HepG2 (cell line): ENCODE measurements around the gene MEPE. TPM values are rescaled to one million over a fixed set of nuclear protein-coding genes. Genes with fewer than 3 reads are reported as not detected.

Experiments
- CEBPG ChIP-seq: IDR thresholded peaks from 2 replicates; pipeline ENCODE4 v1.6.1; 2016
- CHD2 ChIP-seq: IDR thresholded peaks from 2 replicates; pipeline ENCODE4 v1.6.1; 2011; ENCODE audit warnings: low read depth, low read length, improper control_type of control experiment
- FIP1L1 ChIP-seq: fragments of 200-400 bp; formaldehyde crosslinking; IDR thresholded peaks from 2 replicates; pipeline ENCODE4 v1.6.1; 2018; ENCODE audit warnings: low read depth, mild to moderate bottlenecking, low read length, moderate library complexity, borderline replicate concordance; ENCODE audit not compliant: insufficient read depth
- HOXA3 ChIP-seq: sonication (generic); formaldehyde crosslinking; IDR thresholded peaks from 2 replicates; pipeline ENCODE4 v1.5.0; 2020; ENCODE audit warnings: missing genetic modification reagents
- KDM3A ChIP-seq: IDR thresholded peaks from 2 replicates; pipeline ENCODE4 v1.6.1; 2018; ENCODE audit warnings: low read depth, missing compliant biosample characterization
- MAFK ChIP-seq, 2 experiments: IDR thresholded peaks in 1 of 2; conservative IDR thresholded peaks in 1 of 2; 2 replicates each; pipeline ENCODE4 v1.6.1; 2011; ENCODE audit warnings: improper control_type of control experiment in 2 of 2, low read length in 2 of 2
- MEF2D ChIP-seq: sonication (generic); formaldehyde crosslinking; IDR thresholded peaks from 2 replicates; pipeline ENCODE4 v1.5.1; 2020; ENCODE audit warnings: mild to moderate bottlenecking, missing genetic modification reagents
- PTBP1 ChIP-seq: fragments of 200-400 bp; formaldehyde crosslinking; IDR thresholded peaks from 2 replicates; pipeline ENCODE4 v1.6.1; 2018; ENCODE audit warnings: low read length, low read depth; ENCODE audit not compliant: poor library complexity, severe bottlenecking
- RARG ChIP-seq: sonication (generic); formaldehyde crosslinking; IDR thresholded peaks from 2 replicates; pipeline ENCODE4 v1.4.0; 2020; ENCODE audit warnings: low read depth, mild to moderate bottlenecking, missing genetic modification reagents
- YY1 ChIP-seq: IDR thresholded peaks from 2 replicates; pipeline ENCODE4 v1.6.1; 2011; ENCODE audit warnings: low read length, low read depth, moderate library complexity, mild to moderate bottlenecking; ENCODE audit not compliant: insufficient read depth, insufficient replicate concordance
- ZFP62 ChIP-seq: sonication (generic); formaldehyde crosslinking; IDR thresholded peaks from 2 replicates; pipeline ENCODE4 v1.4.0; 2020; ENCODE audit warnings: missing genetic modification reagents
- ZNF451 ChIP-seq: sonication (generic); formaldehyde crosslinking; IDR thresholded peaks from 2 replicates; pipeline ENCODE4 v1.5.0; 2020; ENCODE audit warnings: mild to moderate bottlenecking, missing genetic modification reagents
- ZNF616 ChIP-seq: sonication (generic); formaldehyde crosslinking; IDR thresholded peaks from 2 replicates; pipeline ENCODE4 v1.5.0; 2020; ENCODE audit warnings: low read depth, mild to moderate bottlenecking, missing genetic modification reagents
- ZNF660 ChIP-seq: sonication (generic); formaldehyde crosslinking; IDR thresholded peaks from 2 replicates; pipeline ENCODE4 v1.5.1; 2020; ENCODE audit warnings: mild to moderate bottlenecking, low read depth, missing genetic modification reagents, borderline replicate concordance
- polyA plus RNA-seq, 8 experiments: library from polyadenylated mRNA; depleted of rRNA in 3 of 8; stranded (reverse) in 7 of 8; unstranded in 1 of 8; fragments of >200 nt; fragmentation: Illumina TruSeq in 4 of 8; extraction: Trizol in 4 of 8; gene quantifications; 2 replicates each; pipeline versions ENCODE4 v1.2.1 to v1.2.3, GENCODE V29; 2011 to 2016; ENCODE audit warnings: low read depth in 4 of 8, missing spikeins in 1 of 8, mixed read lengths in 1 of 8; ENCODE audit not compliant: insufficient read depth in 1 of 8
- total RNA-seq, 5 experiments: library from RNA; depleted of rRNA; stranded (reverse); fragments of >200 nt; fragmentation: Illumina TruSeq; extraction: Trizol; gene quantifications; 2 replicates each; pipeline ENCODE4 v1.2.3, GENCODE V29; 2016; ENCODE audit warnings: low read depth in 1 of 5
- TF ChIP-seq, protein P1 (sequence below), 2 experiments: sonication (generic) in 1 of 2; formaldehyde crosslinking in 1 of 2; IDR thresholded peaks; 2 replicates each; pipeline versions ENCODE4 v1.6.1 to v1.9.0; 2014 to 2022; ENCODE audit warnings: antibody characterized with exemption in 1 of 2, borderline replicate concordance in 1 of 2, inconsistent platforms in 1 of 2, low read depth in 1 of 2, missing genetic modification reagents in 1 of 2
- TF ChIP-seq, protein P2 (sequence below): sonication (generic); formaldehyde crosslinking; IDR thresholded peaks from 2 replicates; pipeline ENCODE4 v1.5.0; 2020; ENCODE audit warnings: missing genetic modification reagents
- TF ChIP-seq, protein P3 (sequence below): IDR thresholded peaks from 2 replicates; pipeline ENCODE4 v1.6.1; 2018; ENCODE audit warnings: missing genetic modification reagents, mild to moderate bottlenecking, missing compliant biosample characterization
- TF ChIP-seq, protein P4 (sequence below): sonication (generic); formaldehyde crosslinking; IDR thresholded peaks from 2 replicates; pipeline ENCODE4 v1.8.0; 2023; ENCODE audit warnings: mild to moderate bottlenecking, missing genetic modification reagents

MEPE gene
- total and polyA plus RNA-seq, 2 of the 13 experiments (the other 11 are each of a cell fraction or from before 2014, with no cell fraction given): 0.04 TPM; not detected in 1

DNA sequence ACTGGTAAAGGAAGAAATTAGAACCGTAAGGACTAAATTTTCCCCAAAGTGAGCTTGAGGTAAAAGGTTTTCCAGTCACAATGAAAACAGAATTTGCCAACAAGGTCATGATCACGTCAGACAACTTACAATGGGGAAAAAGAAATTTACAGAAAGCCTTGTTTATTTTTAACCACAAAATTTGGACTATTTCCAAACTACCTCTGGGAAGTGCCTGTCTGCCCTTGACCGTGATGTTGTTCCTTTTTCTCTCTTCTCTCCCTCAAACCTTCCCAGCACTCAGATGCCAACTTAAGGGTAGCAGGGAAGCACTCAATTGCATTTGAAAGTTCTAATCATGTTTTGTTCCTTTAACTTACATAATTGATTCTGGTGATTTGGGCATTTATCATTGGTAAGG lies 32.5 kb downstream of the MEPE start (continued):
- TF ChIP-seq PTBP1 (no peak), HOXA3 (CRISPR knock-in tag) (no peak), RARG (CRISPR knock-in tag) (no peak), ZFP62 (CRISPR knock-in tag) (no peak), MAFK (conservative IDR thresholded peaks at IDR 0.05 in 1 of 2, IDR thresholded peaks at IDR 0.05 in 1 of 2; ENCODE audit: low read length in 2 of 2) (no peak), MEF2D (CRISPR knock-in tag) (peak; percentile 49; the same call in 1 of the 2 replicates), CHD2 (no peak), ZNF451 (CRISPR knock-in tag) (no peak), CEBPG (CRISPR knock-in tag) (peak; percentile 13), FIP1L1 (no peak), ZNF616 (CRISPR knock-in tag) (no peak), ZNF660 (CRISPR knock-in tag) (no peak), YY1 (no peak), KDM3A (no peak)
- TF ChIP-seq, protein P1, sequence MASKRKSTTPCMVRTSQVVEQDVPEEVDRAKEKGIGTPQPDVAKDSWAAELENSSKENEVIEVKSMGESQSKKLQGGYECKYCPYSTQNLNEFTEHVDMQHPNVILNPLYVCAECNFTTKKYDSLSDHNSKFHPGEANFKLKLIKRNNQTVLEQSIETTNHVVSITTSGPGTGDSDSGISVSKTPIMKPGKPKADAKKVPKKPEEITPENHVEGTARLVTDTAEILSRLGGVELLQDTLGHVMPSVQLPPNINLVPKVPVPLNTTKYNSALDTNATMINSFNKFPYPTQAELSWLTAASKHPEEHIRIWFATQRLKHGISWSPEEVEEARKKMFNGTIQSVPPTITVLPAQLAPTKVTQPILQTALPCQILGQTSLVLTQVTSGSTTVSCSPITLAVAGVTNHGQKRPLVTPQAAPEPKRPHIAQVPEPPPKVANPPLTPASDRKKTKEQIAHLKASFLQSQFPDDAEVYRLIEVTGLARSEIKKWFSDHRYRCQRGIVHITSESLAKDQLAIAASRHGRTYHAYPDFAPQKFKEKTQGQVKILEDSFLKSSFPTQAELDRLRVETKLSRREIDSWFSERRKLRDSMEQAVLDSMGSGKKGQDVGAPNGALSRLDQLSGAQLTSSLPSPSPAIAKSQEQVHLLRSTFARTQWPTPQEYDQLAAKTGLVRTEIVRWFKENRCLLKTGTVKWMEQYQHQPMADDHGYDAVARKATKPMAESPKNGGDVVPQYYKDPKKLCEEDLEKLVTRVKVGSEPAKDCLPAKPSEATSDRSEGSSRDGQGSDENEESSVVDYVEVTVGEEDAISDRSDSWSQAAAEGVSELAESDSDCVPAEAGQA (IDR thresholded peaks at IDR 0.05; ENCODE audit: low read depth): no peak
- TF ChIP-seq, protein P1 (CRISPR knock-in tag; IDR thresholded peaks at IDR 0.05; ENCODE audit: borderline replicate concordance): no peak
- TF ChIP-seq, protein P2, sequence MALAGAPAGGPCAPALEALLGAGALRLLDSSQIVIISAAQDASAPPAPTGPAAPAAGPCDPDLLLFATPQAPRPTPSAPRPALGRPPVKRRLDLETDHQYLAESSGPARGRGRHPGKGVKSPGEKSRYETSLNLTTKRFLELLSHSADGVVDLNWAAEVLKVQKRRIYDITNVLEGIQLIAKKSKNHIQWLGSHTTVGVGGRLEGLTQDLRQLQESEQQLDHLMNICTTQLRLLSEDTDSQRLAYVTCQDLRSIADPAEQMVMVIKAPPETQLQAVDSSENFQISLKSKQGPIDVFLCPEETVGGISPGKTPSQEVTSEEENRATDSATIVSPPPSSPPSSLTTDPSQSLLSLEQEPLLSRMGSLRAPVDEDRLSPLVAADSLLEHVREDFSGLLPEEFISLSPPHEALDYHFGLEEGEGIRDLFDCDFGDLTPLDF: no peak
- TF ChIP-seq, protein P3, sequence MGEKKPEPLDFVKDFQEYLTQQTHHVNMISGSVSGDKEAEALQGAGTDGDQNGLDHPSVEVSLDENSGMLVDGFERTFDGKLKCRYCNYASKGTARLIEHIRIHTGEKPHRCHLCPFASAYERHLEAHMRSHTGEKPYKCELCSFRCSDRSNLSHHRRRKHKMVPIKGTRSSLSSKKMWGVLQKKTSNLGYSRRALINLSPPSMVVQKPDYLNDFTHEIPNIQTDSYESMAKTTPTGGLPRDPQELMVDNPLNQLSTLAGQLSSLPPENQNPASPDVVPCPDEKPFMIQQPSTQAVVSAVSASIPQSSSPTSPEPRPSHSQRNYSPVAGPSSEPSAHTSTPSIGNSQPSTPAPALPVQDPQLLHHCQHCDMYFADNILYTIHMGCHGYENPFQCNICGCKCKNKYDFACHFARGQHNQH (CRISPR knock-in tag): no peak; the same call in 1 of the 2 replicates
- TF ChIP-seq, protein P4, sequence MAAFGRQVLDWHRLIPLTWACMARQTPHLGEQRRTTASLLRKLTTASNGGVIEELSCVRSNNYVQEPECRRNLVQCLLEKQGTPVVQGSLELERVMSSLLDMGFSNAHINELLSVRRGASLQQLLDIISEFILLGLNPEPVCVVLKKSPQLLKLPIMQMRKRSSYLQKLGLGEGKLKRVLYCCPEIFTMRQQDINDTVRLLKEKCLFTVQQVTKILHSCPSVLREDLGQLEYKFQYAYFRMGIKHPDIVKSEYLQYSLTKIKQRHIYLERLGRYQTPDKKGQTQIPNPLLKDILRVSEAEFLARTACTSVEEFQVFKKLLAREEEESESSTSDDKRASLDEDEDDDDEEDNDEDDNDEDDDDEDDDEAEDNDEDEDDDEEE (CRISPR knock-in tag): no peak
